LNCAP (cell line): ENCODE results near the gene PSMA7.

Experiments used
- TF ChIP-seq, protein P1 (sequence below): fragments of 450-650 bp; IDR thresholded peaks from 2 replicates; pipeline ENCODE4 v1.5.1; 2017; ENCODE audit warnings: mild to moderate bottlenecking

Gene PSMA7

DNA sequence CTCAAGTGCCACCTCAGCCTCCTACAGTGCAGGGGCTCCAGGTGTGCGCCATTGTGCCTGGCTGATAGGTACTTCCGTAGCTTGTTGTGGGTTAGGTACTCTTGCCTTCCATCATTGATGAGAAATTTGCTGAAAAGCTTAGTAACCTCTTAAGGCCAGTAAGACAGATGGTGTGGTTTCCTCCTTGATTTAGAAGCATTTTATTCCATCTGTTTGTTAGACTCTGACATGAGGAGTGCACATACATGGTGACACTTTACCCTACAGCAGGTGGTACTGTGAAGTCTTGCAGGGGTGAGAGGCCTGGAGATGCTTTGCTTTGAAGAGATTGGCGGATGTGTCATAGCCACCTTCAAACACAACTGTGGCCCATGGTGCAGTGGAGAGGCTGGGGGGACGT, 24.9 kb upstream of the PSMA7 start:
- TF ChIP-seq, protein P1, sequence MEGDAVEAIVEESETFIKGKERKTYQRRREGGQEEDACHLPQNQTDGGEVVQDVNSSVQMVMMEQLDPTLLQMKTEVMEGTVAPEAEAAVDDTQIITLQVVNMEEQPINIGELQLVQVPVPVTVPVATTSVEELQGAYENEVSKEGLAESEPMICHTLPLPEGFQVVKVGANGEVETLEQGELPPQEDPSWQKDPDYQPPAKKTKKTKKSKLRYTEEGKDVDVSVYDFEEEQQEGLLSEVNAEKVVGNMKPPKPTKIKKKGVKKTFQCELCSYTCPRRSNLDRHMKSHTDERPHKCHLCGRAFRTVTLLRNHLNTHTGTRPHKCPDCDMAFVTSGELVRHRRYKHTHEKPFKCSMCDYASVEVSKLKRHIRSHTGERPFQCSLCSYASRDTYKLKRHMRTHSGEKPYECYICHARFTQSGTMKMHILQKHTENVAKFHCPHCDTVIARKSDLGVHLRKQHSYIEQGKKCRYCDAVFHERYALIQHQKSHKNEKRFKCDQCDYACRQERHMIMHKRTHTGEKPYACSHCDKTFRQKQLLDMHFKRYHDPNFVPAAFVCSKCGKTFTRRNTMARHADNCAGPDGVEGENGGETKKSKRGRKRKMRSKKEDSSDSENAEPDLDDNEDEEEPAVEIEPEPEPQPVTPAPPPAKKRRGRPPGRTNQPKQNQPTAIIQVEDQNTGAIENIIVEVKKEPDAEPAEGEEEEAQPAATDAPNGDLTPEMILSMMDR: no peak

DNA sequence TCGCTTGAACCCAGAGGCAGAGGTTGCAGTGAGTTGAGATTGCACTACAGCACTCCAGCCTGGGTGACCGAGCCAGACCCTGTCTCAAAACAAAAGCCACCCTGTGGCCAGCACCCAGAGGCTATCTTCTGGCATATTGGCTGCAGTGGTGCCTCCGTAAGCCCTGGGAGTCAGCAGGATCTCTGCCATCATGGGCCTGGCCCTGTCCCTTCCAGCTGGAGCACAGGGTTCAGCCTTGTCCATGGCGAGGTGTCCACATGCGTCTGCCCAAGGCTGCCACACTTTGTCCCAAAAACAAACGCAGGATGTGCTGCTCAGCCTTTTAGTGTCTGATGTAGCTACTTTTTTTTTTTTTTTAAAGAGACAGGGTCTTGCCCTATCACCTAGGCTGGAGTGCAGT, 24.3 kb upstream of the PSMA7 start:
- TF ChIP-seq, protein P1: no peak

DNA sequence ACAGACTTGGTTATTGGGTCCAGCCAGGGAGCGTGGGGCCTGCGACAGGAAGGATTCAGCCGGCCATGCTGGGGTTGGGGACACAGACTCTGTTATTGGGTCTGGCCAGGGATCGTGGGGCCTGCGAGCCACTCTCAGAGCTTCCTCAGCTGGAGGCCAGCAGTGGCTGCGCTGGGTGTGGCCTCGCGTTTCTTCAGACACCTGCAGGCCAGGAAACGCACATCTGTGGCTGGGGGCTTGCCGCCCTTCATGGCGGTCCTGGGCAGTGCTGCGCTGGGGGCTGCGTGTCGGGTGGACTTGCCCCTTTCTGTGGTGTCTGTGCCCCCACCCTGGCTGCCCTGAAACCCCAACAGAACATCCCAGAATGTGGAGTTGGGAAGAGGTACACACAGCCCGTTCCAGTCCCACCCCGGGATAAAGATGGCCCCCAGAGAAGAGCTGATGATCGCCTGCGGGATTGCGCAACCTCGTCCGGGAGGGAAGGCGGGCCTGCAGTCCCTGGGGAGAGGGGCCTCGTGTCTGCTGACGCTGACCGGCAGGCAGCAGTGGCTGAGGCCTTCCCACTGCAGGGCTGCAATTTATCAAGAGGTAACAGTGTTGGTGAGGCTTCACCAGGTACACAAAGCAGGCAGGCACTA, 22.7 kb upstream of the PSMA7 start:
- TF ChIP-seq, protein P1: no peak

DNA sequence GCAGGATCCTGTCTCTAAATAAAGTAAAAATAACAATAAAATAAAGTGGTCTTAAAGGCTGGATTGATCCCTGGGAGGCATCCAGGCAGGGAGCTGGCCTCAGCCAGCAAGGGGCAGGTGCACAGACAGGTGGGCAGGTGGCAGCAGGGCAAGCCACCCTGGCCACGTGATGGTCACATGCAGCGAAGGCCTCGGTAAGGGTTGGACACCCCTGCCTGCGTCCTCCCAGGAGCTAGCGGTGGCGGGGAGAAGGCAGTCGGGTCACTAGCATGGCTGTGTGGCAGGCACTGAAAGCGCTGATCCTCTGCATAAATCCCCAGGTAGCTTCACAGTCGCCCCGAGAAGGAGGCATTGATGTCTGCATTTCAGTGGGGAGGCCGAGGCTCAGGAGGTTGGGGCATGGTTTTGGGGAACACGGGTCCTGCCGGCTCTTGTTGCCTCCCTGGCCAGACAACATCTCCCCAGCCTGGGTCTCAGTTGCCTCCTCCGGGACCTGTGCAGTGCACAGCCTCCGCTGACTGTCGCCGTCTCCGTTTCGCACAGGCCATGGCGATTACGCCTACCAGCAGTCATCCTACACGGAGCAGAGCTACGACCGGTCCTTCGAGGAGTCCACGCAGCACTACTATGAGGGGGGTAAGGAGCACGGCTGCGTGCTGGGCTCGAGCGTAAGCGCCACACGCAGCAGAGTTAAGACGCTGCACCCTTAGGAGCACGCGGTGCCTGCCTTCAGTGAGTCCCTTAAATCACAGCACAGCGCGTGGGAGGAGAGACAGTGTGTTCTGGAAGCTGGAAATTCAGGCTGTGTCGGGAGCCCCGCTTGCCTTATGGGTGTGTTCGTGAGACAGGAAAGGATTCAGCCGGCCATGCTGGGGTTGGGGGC, 21.9 kb upstream of the PSMA7 start:
- TF ChIP-seq, protein P1: no peak

DNA sequence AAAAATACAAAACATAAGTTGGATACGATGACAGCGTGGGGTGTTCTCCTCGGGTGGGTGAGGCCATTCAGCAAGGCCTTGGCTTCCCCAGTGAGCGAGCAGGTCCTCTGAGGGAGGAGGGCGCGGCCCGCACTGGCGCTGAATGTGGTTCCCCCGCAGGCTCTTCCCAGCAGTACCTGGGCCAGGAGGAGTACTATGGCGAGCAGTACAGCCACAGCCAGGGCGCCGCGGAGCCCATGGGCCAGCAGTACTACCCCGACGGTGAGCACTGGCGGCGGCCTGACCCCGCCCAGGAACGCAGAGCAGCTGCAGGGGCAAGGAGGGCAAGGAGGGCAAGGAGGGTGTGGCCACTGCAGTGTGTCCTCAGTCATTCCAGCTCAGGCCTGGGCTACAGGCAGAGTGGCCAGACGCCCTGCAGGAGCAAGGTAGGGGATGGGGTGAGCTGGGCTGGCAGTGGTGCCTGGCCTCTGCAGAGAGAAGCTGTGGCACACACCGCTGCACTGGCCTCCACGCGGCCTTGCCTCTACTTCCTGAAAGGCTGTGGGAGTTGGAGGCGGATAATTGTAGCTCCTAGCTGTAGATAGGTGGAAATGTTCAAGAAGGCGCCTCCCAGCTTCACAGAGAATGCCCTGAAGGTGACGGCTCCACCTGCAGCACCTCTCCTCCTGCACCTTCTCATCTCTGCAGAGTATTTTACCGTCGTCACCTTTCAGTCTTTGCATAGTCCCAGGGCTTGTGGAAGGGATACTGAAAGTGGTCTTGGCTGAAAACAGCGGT, 21.0 kb upstream of the PSMA7 start:
- TF ChIP-seq, protein P1: no peak

DNA sequence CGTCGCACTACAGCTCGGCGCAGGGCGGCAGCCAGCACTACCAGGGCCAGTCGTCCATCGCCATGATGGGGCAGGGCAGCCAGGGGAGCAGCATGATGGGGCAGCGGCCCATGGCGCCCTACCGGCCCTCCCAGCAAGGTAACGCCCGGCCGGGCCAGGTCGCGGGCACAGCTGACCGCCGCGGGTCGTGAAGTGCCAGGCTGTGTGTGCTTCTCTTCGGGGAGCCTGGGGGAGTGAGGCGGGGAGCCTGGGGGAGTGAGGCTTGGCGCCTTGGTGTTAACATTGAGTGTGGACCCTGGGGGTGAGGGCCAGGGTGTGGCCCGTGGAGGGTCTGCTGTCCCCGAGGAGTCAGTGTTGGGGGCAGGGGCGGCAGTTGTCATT, 20.3 kb upstream of the PSMA7 start:
- TF ChIP-seq, protein P1: no peak

DNA sequence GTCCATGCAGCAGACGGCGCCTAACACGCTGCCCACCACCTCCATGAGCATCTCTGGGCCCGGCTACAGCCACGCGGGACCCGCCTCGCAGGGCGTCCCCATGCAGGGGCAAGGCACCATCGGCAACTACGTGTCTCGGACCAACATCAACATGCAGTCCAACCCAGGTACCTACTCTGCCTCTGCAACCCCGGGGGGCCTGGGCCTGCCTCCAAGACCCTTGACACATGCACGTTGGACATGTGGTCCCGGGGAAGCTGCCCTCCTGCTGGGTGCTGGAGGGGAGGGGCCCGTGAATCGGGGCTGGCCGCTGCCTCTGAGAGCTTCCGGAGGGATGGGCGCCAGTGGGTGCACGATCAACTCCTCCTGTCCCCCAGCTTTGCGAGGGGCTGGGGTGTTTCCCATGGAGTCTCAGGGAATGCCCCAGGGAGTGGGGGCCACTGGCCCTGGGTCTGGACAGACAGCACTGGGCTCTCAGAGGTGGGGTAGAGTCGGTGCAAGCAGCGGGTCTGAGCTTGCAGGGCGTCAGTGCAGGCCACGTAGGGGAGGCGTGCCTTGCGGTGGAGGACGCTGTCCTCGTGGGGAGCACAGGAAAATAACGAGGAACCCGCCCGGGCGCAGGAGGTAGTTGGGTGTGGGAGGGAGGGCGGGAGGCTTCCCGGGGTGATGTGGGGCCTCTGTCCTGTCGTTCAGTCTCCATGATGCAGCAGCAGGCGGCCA, 19.7 kb upstream of the PSMA7 start:
- TF ChIP-seq, protein P1: no peak
